K562 treated with DMSO at 1 percent for 24 hours (cell line): ENCODE measurements around the gene PAQR8. TPM values are rescaled to one million over a fixed set of nuclear protein-coding genes. Genes with fewer than 3 reads are reported as not detected.

Experiments used
- total RNA-seq: library from RNA; unstranded; fragments of 300-600 nt; gene quantifications from 2 replicates; pipeline ENCODE4 v1.2.3, GENCODE V29; 2022; ENCODE audit warnings: low read depth; ENCODE audit not compliant: insufficient read depth

The PAQR8 gene
- total RNA-seq, result 12.1 and 13.1 TPM in 2 replicates

GRCh38 chr6:52361945-52362442, at the start of gene PAQR8:
PAQR8 (plus strand) TSS chr6:52362151; CDS start chr6:52403214, 41,063 bp downstream.

GRCh38 chr6:52419809-52420667, 58.1 kb downstream of the PAQR8 start, which contains the start of gene EFHC1:
EFHC1 (plus strand) TSS chr6:52420342; CDS start chr6:52420411, 69 bp downstream.

Other genes starting within 250 kb of the PAQR8 start
- gene IL17A, start 175.8 kb upstream of the PAQR8 start, total RNA-seq, result not detected in 2 replicates
- gene IL17F, start 117.7 kb upstream of the PAQR8 start, total RNA-seq, result not detected in 2 replicates
- gene MCM3, start 77.4 kb upstream of the PAQR8 start, total RNA-seq, result 162 and 173 TPM in 2 replicates
- 16.1 and 17.1 TPM in 2 replicates for gene EFHC1, start 58.2 kb downstream of the PAQR8 start, total RNA-seq
- gene TRAM2, start 214.9 kb downstream of the PAQR8 start, total RNA-seq, result 10.1 and 10.9 TPM in 2 replicates